Left ventricle myocardium inferior (tissue), 1 donor: ENCODE measurements around the gene CCNJL. TPM values are rescaled to one million over a fixed set of nuclear protein-coding genes. Genes with fewer than 3 reads are reported as not detected.

Experiments
- DNase-seq: peaks from one replicate; pipeline ENCODE4 v3.0.0-alpha.2; 2020
- H3K27ac ChIP-seq: fragments of 200-600 bp; replicated peaks from 2 replicates; pipeline ENCODE4 v1.8.0; 2021
- H3K27me3 ChIP-seq: fragments of 200-600 bp; 2 replicates; pipeline ENCODE4 v1.8.0; 2021; ENCODE audit warnings: low read depth
- H3K36me3 ChIP-seq: fragments of 200-600 bp; 2 replicates; pipeline ENCODE4 v1.8.0; 2021
- H3K4me1 ChIP-seq: fragments of 200-600 bp; 2 replicates; pipeline ENCODE4 v1.8.0; 2021
- H3K4me3 ChIP-seq: fragments of 200-600 bp; 2 replicates; pipeline ENCODE4 v1.8.0; 2021; ENCODE audit warnings: mild to moderate bottlenecking, moderate library complexity
- H3K9me3 ChIP-seq: fragments of 200-600 bp; replicated peaks from 2 replicates; pipeline ENCODE4 v1.8.0; 2021
- intact Hi-C: fragments of 100-400 bp; cut with micrococcal nuclease; formaldehyde crosslinking; loops from one replicate; pipeline ENCODE4 v1.11.0; 2022
- total RNA-seq: library from RNA; stranded (reverse); fragmentation: NEBNext Ultra II Directional; extraction: Animal tissue kit (Norgen Biotek cat#: 25700); gene quantifications from one replicate; pipeline ENCODE4 v1.2.1, GENCODE V29; 2021
- TF ChIP-seq, protein P1 (sequence below): fragments of 200-600 bp; IDR thresholded peaks from 2 replicates; pipeline ENCODE4 v1.8.0; 2021; ENCODE audit warnings: antibody characterized with exemption, mild to moderate bottlenecking, borderline replicate concordance
- donor health status: DM: no; HTN: yes; CAD: no; lungs with severe emphysema.

Gene CCNJL
- total RNA-seq, 1 donor from 2014 or later: 6.5 TPM

DNA sequence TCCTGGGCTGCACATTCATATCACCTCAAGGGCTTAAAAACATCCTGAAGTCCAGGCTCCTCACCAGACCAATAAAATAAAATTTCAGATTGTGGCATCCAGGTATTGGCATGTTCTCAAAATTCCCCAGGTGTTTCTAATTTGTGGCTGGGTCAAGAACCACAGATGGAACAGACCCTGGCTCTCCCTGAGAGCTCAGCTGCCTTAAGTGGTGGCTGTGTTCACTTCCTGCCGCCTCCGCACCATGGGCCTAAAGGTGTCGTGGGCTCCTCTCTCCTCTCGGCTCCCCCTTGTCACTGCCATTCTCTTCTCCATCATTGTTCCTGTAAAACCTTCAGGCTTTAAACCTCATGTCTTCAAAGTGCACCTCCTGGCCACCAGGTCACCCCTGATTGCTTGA, 17.8 kb upstream of the CCNJL start:
- Histone ChIP-seq H3K4me1 (no peaks in the 10 kb centered on the region), H3K36me3 (no peaks in the 10 kb centered on the region), H3K27me3 (no peaks in the 10 kb centered on the region), H3K27ac (no peak overlapping the region), H3K9me3 (no peaks in the 10 kb centered on the region), H3K4me3 (no peak overlapping the region)
- TF ChIP-seq, protein P1, sequence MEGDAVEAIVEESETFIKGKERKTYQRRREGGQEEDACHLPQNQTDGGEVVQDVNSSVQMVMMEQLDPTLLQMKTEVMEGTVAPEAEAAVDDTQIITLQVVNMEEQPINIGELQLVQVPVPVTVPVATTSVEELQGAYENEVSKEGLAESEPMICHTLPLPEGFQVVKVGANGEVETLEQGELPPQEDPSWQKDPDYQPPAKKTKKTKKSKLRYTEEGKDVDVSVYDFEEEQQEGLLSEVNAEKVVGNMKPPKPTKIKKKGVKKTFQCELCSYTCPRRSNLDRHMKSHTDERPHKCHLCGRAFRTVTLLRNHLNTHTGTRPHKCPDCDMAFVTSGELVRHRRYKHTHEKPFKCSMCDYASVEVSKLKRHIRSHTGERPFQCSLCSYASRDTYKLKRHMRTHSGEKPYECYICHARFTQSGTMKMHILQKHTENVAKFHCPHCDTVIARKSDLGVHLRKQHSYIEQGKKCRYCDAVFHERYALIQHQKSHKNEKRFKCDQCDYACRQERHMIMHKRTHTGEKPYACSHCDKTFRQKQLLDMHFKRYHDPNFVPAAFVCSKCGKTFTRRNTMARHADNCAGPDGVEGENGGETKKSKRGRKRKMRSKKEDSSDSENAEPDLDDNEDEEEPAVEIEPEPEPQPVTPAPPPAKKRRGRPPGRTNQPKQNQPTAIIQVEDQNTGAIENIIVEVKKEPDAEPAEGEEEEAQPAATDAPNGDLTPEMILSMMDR: no peak
- no peak for DNase-seq
- intact Hi-C loops: no loop called here

DNA sequence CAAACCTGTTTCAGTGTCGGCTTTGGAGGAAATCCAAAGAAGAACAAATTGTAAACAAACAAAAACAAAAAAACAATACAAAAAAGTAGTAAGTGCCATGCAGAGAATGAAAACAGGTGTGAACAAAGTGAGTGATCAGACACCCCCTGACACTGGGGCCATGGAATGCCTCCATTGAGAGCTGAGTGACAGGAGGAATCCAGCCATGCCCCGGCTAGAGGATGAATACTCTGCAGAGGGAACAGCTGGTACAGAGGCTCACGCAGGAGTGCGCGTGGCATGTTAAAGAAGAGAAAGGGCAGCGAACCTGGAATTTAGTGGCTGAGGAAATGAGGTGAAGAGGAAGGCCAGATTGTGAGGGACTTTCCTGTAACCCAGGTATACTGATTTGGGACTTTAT, 15.5 kb upstream of the CCNJL start:
- DNase-seq: no peak
- Histone ChIP-seq H3K27ac (no peak overlapping the region), H3K36me3 (no peaks in the 10 kb centered on the region), H3K4me1 (no peaks in the 10 kb centered on the region), H3K27me3 (no peaks in the 10 kb centered on the region), H3K9me3 (no peaks in the 10 kb centered on the region), H3K4me3 (no peak overlapping the region)
- TF ChIP-seq, protein P1: no peak
- intact Hi-C loops: no loop called here

DNA sequence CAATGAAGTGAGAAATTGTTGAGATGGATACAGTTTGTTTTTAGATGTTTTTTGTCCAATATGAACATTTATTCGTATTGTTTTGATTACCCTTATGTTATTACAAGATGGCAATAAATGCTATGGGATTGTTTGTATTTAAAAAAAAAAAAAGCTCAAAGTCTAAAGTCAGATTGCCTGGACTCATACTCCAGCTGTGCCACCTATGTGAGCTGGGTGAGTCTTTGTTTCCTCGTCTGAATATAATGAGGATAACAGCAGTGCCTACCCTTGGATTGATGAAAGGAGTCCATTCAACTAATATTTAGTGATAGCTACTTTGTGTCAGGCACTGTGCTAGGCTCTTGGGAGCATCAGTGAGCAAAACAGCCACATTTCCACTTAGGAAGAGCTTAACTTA, 14.6 kb upstream of the CCNJL start:
- intact Hi-C loops: no loop called here
- Histone ChIP-seq H3K27me3 (no peaks in the 10 kb centered on the region), H3K27ac (no peak overlapping the region), H3K4me1 (no peaks in the 10 kb centered on the region), H3K4me3 (no peak overlapping the region), H3K36me3 (no peaks in the 10 kb centered on the region), H3K9me3 (no peaks in the 10 kb centered on the region)
- TF ChIP-seq, protein P1: no peak
- no peak for DNase-seq

GRCh38 chr5:160325716-160326115, 13.4 kb upstream of the CCNJL start:
- Histone ChIP-seq H3K4me3 (no peak overlapping the region), H3K4me1 (no peaks in the 10 kb centered on the region)
- intact Hi-C loops: no loop called here

DNA sequence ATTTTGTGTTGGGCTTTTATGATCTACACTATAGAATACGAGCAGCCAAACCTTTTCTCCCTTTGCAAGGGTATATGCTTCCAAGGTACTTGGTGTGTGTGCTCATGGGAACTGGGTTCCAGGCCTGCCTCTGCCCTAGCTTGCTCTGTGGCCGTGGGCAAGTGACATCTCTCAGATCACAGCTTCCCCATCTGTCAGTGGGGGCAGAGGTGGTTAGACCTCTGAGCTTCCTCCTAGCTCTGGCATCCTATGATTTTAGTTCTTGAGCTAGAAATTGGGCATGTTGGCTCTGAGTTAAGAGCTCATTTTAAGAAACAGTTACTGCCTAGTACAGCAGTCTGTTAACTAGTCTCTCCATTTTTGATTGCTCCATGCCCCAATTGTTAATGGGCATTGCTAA, 12.5 kb upstream of the CCNJL start:
- Histone ChIP-seq H3K27ac (no peak overlapping the region), H3K36me3 (no peaks in the 10 kb centered on the region), H3K9me3 (no peaks in the 10 kb centered on the region), H3K4me3 (no peak overlapping the region), H3K27me3 (no peaks in the 10 kb centered on the region), H3K4me1 (no peaks in the 10 kb centered on the region)
- intact Hi-C loops: no loop called here
- TF ChIP-seq, protein P1: no peak
- no peak for DNase-seq

More at GRCh38 chr5:160325716-160326115, 13.4 kb upstream of the CCNJL start:
- no peak overlapping the region for H3K27ac ChIP-seq
- H3K9me3 ChIP-seq: no peaks in the 10 kb centered on the region
- TF ChIP-seq, protein P1: no peak
- no peaks in the 10 kb centered on the region for H3K27me3 ChIP-seq
- DNase-seq: no peak
- H3K36me3 ChIP-seq: no peaks in the 10 kb centered on the region

DNA sequence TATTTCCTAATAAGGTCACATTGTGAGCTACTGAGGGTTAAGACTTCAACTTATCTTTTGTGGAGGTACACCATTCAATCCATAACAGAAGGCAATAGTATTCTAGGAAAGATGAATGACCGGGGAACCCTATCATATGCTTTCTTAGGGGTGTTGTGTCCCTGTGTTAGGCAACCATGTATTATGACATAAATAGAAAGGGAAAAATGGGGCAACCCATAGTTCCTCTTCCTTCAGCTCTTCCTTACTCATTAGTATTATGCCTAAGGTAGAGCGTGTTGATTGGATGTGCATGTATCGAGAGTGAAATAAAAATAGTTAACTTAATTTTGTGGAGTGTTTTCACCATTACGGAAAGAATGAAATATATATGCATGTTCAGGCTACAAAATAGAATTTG, 6.0 kb upstream of the CCNJL start:
- H3K36me3 ChIP-seq: no peaks in the 10 kb centered on the region
- H3K27me3 ChIP-seq: no peaks in the 10 kb centered on the region
- no peak for DNase-seq
- H3K27ac ChIP-seq: no peak overlapping the region
- H3K4me3 ChIP-seq: no peak overlapping the region
- TF ChIP-seq, protein P1: no peak
- H3K4me1 ChIP-seq: no peaks in the 10 kb centered on the region
- no peaks in the 10 kb centered on the region for H3K9me3 ChIP-seq
- intact Hi-C loops: no loop called here
